ENCODE results near the gene FERMT1.
A peak's percentile ranks its signal among the peaks of the same experiment; 100 is the strongest.
"Not testable (repeated sequence)": the region's sequence is repeated elsewhere in the genome, so short reads cannot be mapped to it uniquely, and the experiment has no call there.

The FERMT1 gene

DNA sequence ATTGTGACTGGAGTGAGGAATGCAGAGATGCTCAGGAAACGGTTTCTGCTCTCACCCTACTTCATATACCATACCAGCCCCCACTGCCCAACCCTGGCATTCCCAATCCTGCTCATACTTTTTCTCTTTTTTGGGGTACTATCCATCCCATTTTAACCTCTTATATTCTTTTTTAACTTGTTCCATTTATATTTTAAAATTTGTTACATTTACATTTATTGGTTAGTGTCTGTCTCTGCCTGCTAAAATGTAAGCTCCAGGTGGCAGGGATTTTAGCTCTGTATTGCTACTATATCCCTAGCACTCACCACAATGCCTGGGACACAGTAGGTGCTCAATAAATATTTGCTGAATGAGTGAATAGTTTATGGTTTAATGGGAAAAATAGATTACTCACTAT is 8.1 kb downstream of the FERMT1 start:
- no peak for DNase-seq

DNA sequence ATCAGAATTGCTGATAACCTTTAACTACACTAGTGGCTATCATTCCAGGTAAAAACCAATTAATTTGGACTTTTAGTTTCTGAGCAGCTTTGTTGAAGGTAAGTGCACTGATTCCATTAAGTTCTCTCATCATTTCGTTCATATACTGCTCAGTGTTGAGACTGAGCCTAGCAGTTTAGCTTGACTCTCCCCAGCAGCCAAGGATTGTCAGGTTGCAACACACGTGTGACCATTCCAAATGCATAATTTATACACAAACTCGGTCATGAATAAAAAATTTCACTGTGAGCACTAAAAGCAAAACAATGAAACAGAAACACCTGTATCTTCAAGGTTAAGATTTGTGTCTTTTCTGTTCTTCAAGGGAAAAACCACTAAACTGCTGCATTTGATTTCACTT is 8.9 kb downstream of the FERMT1 start:
- no peak for DNase-seq

DNA sequence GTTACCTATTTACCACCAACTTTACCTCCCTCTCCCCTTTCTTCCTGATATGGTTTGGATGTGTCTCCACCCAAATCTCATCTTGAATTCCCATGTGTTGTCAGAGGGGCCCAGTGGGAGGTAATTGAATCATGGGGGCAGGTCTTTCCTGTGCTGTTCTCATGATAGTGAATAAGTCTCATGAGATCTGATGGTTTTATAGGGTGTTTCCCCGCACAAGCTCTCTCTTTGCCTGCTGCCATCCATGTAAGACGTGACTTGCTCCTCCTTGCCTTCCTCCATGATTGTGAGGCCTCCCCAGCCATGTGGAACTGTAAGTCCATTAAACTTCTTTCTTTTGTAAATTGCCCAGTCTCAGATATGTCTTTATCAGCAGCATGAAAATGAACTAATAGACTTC is 9.9 kb downstream of the FERMT1 start:
- not testable (repeated sequence) for DNase-seq

DNA sequence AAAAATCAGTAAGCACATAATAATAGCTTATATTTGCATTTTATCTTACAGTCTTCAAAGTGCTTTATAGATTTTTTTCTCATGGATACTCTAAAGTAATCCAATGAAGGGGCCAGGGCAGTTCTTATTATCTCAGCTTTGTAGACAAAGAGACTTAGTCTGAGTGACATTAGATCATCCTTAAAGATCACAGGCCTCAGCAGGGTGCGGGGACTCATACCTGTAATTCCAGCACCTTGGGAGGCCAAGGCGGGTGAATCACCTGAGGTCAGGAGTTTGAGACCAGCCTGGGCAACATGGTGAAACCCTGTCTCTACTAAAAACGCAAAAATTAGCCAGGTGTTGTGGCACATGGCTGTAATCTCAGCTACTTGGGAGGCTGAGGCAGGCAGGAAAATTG is 14.5 kb downstream of the FERMT1 start:
- DNase-seq = no peak

DNA sequence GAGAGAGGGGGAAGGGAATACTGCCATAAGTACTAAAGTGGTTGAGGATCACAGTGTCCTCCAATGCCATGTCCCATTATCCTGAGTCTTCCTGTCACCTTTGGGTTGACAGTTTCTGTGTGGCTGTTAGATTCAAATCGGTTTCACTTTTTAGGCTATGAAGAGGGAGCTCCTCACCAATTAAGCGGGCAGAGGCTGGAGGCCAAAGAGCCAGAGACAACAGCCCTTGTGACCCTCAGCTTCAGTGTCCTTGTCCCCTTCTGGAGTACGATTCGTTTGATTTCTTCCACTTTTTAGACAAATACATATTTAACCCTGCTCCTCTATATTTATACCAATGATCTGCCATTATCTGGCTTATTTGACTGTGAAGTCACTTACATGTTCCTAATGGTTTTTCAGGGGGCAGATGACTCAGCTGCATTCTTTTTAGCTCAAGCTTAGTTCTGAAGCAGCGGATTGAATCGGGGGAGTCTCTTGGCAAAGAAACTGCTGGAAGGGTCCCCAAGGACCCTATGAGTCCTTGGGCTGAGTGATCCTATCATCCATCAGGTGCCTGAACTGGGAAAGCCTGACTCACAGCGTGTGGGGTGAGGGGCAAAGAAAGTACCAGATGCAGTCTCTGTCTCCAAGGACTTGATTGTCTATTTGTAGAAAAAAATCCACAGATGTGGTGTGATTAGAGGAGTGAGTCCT is 18.2 kb downstream of the FERMT1 start:
- DNase-seq = no peak

DNA sequence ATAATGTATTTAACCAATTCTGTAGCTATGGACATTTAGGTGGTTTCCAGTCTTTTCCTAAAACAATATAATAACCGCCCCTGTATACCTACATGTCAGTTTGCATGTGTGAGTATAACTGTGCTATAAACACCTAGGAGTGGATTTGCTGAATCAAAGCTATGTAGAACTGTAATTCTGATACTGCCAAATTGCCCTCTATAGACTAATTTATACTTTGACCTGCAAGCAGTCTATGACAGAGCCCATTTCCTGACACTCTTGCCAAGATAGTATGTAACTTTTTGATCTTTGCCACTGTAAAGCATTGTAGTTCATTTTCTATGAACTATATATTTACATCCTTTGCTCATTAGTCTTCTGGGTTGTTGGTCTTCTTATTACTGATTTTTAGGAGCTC is 19.5 kb downstream of the FERMT1 start:
- no peak for DNase-seq

DNA sequence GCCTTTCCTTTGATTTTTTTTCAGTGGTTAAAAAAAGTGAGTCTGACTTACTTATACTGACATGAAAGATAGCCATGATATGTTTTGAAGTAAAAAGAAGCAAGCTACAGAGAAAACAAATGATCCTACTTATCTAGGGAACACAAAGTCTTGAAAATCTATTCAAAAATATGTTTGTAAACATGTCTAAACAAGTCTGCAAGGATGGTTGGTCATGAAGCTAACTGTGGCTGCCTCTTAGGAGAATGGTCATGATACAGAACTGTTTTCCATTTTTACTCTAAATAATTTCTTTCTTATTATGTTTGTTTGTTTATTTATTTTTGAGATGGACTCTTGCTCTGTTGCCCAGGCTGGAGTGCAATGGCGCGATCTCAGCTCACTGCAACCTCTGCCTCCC is 21.5 kb downstream of the FERMT1 start:
- no peak for DNase-seq

DNA sequence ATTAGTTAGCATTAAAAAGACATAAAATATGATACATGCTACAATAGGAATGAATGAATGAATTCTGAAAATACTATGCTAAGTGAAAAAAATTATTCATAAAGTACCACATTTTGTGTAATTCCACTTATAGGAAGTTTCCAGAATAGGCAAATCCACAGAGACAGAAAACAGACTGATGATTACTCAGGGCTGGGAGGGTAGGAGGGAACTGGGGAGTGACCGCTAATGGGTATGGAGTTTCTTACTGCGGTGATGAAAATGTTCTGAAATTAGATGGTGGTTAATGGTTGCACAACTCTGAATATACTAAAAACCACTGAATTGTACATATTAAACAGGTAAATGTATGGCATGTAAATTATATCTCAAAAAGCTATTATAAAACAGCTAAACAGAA is 22.6 kb downstream of the FERMT1 start:
- no peak for DNase-seq

DNA sequence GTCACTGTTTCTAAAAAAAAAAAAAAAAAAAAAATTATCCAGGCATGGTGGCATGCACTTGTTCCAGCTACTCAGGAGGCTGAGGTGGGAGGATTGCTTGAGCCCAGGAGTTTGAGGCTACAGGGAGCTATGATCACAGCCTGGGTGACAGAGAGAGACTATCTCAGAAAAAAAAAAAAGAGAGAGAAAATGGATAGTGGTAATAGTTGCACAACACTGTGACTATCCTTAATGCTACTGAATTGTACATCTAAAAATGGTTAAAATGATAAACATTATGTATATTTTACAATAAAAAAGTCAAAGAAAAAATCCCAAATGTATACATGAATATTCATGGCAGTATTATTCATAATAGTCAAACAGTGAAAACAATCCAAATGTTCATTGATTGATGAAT is 23.0 kb downstream of the FERMT1 start:
- no peak for DNase-seq

DNA sequence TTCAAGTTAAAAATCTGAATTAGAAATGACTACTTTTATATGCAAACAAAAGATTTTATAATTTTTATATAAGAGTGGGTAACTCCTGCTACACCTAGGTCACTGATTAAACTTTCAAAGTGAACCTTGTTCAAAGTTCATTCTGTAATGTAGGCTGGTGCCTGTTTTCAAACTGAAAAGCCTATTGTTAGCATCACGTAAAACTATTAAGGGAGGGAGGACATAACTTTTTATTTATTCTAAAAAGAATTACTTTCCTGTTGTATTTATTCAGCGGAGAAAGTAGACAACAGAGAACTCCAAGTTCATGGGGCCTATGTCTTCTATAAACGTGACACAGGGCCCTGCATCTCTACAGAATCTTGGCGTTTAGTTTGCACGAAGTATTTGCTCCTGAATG is 27.4 kb downstream of the FERMT1 start:
- DNase-seq = no peak

DNA sequence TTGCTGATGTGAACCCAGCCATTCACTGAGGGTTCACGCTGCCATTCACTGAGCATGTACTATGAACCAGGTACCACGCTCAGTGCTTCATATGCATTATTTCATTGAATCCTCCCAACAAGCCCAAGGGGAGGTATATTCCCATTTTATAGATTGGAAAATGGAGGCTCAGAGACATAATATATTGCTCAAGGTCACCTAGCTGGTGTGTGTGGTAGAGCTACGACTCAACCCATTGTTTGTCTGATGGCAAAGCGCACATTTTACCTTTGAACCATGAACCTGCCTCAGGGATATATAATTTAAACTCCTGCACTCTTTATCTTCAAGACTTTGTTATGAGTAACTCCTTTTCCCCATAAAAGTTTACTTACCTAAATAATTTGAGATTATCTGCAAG is 28.3 kb downstream of the FERMT1 start:
- no peak for DNase-seq

DNA sequence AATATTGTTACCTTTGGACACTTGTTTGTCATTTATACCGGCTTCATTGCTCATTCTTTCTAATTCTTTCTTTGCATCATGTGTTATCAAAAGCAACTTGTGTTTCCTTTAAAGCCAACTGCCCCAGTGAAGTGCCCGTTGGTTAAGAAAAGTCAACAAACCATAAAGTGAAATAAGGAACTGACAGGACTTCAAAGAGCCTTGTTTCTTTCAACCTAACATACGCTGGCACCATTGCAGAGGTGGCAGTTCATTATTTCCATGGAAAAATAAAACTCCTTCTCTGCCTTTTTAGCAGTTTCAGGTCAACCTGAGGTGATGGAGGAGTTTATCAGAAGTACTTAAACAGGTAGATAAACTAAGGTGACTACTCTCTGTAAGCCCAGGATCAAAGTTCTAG is 28.8 kb downstream of the FERMT1 start:
- no peak for DNase-seq

DNA sequence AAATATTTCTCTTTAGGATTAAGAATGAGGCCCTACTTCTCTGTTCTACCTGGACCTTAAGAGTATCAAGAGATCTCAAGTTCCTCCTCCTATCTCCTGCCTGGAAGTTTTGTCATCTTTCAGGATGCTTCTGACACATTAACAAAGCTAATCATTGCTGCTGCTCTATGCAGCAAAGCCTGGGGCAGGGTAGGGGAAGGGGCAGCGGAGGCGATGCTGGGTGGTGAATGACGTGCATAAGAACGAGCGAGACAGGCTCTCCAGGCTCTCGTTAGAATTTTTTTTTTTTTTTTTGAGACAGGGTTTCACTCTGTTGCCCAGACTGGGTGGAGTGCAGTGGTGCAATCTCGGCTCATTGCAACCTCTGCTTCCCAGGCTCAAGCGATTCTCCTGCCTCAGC is 31.2 kb downstream of the FERMT1 start:
- no peak for DNase-seq

DNA sequence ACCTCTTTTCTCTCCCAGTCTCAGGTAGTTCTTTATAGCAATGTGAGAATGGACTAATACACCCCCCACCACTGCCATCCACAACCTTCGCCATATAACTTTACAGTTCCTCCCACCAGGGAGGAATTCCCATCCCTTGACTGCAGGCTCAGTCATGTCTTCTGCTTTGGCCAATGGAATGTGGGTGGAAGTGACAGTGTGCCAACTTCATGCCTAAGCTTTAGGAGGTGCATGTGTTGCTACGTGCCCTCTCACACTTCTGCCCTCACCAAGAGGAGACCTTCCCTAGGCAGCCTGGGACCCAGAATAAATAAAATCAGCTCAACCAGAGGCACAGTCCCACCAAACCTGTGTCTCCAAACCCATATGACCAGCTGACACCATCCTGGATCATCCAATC is 36.0 kb downstream of the FERMT1 start:
- DNase-seq = no peak

DNA sequence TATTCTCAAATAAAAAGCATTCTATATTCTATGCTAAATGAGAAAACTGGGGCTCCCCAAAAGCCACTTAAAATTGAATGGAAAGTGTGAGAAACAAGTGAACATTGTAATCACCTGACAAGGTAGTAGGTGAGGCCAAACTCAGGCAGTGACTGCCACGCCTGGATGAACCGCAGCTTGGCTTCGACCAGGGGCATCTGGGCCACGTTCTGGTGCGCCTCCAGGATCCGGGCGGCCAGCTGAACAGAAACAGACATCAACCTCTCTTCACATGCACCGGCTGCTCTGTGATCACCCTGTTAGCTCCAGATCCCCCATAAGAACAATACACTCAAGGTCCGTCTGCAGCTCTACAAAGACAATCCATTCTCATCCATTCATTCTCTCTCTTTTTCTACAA is 38.9 kb downstream of the FERMT1 start:
- no peak for DNase-seq

DNA sequence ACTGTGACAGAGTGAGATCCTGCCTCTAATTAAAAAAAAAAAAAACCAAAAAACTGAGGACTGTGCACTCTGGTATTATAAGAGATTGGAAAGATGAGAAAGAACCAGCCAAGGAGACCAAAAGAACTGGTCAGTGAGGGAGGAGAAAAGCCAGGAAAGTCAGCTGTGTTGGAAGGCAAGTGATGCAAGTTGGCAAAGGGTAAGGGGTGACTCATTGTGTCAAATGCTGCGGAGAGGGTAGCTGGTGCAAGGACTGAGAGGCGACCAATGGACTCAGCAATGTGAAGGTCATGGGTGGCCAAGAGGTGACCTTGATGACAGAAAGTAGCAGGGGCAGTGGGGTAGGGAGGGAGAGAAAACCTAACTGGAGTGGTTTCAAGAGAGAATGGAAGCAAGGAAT is 41.6 kb downstream of the FERMT1 start:
- no peak for DNase-seq

DNA sequence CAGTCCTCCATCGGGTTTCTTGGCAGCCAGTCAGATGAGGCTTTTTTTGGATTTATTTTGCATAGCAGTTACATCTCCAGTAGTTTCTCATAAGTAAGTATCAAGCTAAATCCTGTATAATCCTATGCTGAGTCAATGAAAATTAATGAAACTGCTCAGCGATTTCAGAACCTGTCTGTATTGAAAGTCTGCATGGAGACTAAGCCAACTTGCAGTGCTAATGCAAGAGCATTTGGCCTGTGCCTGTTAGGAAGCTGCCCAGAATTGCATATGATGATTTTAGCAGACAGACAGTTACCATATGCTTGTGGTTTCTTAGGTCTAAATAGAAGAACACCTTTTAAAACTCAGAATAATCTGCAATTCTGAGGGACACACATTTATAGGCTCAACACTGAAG is 43.8 kb downstream of the FERMT1 start:
- DNase-seq = no peak

DNA sequence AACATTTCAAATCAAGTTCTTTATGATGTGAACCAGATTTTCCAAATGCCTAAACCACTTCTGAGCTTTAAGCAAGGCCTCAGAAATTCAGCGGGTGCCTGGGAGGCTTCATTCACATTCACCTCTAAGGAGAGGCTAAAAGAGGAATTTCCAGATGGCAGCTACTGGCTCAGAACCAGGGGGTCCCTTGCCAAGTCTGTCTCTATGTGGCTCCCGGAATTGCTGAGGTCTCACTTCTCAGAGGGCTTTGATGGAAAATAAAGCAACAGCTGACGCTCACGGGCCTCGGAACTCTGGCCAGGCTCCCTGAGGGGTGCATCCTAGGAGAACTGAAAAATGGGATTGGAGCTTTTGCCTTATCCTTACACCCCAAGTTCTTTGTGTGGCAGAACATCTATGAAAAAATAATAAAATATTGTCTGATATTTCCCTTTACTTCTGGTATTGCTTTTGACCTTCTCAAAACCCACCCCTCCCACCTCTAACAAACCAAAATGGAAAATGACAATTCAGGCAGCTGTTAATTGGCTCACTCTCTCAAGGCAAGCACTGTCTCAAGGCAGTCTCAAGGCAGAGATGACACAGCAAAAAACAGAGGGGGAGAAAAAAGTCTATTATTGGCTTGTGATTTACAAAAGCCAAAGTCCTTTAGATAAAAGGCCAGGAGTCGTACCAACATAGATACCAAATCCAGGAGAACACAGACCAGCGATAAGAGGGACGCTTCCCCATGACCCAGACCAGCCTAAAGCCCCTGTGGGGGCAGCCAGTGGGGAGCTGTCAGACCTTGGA is 47.2 kb downstream of the FERMT1 start:
- no peak for DNase-seq

DNA sequence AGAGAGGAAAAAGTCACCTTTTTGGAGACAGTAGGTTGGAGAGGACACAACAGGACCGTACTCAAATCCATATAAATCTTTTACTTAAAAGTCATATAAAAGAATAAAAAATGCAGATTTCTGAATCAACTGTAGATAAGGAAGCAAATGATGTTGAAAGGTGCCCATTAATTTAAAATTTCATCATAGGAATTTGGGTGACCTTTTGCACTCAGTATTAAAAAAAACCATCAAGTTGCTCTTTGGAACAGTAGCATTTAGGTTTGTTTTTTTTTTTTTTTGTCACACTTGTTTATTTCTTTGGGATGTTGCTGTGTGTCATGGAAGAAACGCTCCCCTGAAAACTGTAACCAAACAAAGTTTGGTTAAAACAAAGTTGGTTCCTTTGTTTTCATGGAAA is 48.0 kb downstream of the FERMT1 start:
- DNase-seq = no peak

DNA sequence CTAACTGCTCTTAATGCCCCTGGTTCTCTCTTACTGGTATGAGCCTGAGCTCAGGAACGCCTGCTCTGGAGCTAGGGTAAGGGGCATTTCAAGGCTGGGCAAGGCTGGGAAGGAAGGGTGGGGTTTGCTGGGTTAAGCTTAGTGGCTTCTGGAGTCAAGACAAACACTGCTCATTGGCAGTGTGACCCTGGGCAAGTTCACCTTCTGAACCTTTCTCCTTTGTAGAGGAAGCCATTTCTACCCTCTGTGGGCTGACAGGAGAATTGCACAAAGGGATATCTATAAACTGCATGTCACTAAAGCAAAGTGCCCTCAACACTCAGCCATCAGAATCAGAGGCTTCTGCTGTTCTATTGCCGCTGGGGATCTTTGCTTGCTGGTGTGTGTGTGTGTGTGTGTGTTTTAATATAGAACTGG is 48.7 kb downstream of the FERMT1 start:
- DNase-seq = peak in 1 of 5 donors; percentile 6

DNA sequence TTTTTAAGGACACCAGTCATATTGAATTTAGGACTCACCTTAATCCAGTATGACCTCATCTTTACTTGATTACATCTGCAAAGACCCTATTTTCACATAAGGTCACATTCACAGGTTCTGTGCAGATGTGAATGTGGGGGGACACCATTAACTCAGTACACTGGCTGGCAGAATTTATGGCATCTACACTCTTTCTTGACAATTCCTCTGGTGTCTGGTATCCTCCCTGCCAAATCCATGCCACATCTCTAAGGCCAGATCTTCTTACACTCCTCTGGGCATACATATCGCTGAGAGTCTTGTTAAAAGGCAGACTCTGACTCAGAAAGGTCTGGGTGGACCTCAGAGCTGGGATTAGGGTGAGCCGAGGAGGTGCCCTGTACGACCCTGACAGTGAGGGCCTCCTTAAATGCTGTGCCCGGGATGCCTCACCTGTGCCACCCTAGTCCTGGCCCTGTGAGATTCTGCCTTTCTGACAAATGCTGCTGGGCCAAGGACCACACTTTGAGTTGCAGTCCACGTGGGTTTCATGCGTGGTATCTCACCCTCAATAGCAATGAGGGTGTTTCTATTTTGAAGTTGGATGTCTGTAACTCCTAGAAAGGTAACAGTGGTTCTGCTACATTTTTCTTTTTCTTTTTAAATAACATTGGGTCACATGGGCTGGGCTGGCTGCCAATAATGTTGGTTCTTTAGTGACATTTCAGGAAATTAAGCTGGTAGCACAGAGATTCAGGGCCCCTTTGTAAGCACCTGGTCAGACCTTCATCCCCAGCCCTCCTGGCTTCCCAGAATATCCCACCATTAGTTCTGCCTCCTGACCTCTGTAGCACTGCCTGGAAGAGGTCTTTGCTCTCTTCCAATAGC is 51.8 kb downstream of the FERMT1 start:
- DNase-seq = no peak

DNA sequence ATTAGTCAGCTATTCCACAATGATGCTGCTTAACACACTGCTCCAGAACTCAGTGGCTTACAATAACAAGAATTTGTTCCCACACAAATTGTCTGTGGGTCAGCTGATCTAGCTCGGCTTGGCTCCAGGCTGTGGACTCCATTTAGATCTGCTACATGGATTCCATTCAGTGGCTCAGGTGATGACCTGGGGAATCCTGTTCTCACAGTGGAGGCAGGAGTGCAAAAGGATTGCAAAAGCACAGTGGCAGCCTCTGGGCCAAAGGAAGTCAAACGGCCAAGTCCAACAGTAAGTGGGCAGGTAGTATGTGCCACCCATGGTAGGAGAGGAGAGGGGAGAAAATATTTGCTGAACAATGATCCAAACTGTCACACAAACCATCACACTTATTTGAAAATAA is 53.2 kb downstream of the FERMT1 start:
- DNase-seq = no peak

DNA sequence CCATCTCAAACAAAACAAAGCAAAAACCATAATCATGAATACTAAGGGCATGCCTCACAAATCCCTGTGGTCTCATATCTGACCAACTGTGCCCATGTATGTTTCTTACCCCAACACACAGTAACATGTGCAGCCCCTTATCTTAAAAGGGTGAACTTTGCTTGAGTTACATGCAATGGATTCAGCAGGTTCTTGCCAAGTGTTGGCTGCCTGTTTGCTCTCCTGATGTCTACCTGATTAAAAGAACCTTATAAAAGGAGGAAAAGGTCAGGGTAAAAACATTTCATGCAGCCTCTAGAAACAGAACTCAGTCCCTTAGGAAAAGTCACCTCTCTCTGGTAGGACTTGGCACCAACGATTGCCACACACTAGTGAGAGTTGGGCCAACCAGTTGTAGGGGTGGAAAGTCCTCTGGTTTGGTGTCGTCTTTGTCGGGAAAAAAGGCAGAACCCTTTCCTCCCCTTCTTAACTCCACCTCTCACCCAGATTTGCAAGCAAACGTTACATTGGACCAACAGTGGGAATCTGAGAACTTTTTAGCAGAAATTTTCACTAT is 55.0 kb downstream of the FERMT1 start:
- no peak for DNase-seq

Measured in T-helper 1 cell (primary cell).